ENCODE measurements around the gene FCMR.
A peak's percentile ranks its signal among the peaks of the same experiment; 100 is the strongest.

Gene FCMR

GRCh38 chr1:206923009-206923960 lies 1.5 kb upstream of the FCMR start:
- no peak for DNase-seq (ENCODE audit: low read depth)

DNA sequence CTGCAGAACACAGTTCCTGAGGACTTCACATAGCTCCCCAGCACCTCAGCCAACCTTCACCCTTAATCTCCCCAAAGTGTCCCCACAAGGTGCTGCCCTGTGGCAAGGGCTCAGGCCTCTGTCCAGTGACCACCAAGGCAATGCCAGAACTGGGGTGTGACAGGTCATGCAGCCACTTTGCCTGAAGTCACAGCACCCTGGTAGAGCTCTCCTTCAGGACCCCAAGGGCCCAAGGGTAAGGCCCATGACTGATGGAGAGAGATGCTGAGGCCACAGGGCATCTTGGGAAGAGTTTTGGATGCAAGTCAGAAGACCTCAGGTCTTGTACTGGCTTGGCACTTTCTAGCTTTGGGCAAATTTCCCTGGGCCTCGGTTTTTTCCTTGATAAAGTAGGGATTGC lies 783 bp upstream of the FCMR start:
- no peak for DNase-seq (ENCODE audit: low read depth)

DNA sequence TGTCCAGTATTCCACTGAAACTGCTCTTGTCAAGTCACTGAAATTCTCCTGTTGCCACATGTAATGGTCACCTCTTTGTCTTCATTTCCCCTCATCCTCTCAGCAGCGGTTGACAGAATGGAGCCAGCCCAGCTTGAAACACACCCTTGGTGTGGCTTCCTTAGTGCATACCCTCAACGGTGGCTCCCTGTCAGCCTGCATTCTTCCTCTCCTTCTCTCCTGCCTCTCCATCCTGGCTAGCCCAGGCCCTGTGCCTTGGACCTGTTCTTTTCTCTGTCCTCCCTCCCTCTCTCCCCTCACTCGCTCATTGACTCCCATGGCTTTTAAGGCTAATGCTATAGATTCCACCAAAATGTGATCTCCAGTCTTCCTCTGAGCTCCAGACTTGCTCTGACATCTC lies 3.7 kb downstream of the FCMR start:
- DNase-seq (ENCODE audit: low read depth): no peak

DNA sequence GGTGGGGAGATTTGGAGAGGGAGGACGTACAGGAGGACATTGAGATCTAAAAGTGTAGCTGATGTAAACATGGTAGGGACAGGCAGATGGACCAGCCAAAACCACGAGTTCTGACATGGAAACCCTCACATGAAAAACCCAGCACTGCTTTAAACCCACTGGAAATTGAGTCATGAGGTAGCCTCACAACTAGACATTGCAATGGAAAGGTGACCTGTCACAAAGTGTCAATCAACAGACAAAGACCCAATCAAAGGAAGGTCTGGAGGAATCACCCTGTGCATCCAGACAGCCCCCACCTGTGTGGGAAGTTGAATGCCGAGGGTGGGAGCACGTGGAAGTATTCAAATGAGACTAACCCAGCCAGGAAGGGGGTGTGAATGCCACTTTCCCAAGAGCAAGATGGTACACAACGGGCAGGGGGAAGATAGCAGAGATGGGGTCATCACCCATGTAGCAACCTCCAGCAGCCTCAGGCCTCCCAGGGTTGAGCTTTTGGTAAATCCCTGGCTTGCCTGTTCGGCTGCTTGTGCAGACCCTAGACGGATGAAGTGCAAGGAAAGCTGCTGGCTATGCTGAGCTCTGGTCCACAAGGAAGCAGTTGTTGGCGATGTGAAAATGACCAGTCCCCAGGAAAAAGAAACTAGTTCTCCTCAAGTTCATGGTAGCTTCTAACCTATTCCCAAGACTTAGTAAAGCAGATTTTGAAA lies 5.6 kb downstream of the FCMR start:
- no peak for DNase-seq (ENCODE audit: low read depth)

DNA sequence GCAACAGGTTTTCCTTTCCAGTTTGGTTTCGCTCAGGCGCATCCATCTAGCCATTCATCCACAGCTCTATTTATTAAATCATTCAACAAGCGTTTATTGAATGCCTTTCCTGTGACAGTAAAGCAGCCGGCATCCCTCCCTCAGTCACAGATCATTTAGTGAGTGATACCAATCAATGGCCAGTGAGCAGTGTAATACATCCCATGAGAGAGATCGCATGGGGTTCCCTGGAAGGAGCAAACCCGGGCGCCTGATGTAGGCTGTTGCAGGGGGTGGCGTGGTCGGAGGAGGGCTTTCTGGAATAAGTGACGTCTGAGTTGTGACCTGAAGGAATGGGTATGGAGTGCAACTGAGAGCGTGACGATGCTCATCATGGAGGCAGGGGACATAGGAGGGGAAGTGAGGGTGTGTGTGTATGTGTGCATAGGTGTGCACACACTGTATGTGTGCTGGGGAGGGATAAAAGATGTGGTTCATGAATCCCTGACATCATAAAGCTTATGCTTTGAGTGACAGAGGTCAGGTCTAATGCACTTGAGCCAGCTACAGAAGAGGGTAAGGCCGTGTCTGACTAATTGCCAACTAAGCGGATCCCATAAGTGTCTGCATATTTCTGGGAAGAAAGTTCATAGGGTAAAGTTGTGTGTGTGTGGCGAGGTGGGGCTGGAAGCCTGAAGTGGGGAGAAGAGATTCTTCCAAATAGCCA lies 6.6 kb downstream of the FCMR start:
- no peak for DNase-seq (ENCODE audit: low read depth)

GRCh38 chr1:206913766-206914537 lies 7.8 kb downstream of the FCMR start:
- no peak for DNase-seq (ENCODE audit: low read depth)

DNA sequence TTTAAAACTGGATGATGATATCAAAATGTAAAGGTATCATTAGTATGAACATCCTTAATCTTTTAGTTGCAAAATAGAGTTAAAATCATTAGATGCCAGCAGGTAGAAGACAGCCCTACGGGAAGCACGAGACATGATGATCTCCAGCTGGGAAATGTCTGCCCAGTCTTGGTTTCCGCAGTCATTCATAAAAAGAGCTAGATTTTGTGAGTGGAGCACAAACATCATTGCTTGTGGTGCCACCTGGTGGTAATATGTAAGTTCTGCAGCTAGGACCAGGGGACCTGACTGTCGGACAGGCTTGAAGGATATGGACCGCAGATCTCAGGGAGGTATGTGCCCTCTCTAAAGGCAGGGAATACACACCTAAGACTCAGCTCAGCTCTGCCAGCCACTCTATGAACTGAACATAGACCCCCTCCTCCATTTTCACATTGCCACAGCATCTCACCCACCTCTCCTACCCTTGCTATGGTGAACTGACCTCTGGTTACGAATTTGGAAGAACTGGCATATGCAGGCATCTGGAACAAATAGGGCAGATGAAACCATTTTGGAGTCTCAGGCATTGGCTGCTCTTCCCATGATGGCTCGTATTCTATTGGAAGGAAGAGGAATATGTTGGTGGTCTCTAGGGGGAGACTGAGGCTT lies 9.2 kb downstream of the FCMR start:
- DNase-seq (ENCODE audit: low read depth): peak; percentile 51

DNA sequence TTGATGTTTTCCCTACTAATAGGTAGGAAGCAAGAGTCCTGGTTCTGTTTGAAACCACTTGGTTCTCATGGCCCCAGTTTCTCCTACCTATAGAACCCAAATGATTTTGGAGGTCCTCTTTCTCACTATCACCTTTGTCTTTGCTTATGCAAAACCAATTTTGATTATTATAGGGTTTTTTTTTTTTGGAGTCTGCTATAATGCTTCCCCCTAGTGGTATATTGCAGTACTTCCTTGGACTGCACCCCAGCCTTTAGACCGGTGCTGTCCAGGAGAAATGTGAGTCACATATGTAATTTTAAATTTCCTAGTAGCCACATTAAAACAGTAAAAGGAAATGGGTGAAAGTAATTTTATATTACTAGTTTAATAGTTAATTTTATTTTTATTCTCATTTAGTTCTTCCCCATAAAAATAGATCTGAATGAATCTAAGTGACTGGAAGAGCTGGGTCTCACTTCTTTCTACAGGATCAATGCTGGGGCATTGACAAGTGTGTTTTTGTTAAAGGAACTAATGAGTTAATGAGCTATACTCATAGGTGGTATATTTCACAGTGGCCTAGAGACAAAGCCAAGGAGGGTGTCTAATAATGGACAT lies 10.6 kb downstream of the FCMR start:
- no peak for DNase-seq (ENCODE audit: low read depth)

DNA sequence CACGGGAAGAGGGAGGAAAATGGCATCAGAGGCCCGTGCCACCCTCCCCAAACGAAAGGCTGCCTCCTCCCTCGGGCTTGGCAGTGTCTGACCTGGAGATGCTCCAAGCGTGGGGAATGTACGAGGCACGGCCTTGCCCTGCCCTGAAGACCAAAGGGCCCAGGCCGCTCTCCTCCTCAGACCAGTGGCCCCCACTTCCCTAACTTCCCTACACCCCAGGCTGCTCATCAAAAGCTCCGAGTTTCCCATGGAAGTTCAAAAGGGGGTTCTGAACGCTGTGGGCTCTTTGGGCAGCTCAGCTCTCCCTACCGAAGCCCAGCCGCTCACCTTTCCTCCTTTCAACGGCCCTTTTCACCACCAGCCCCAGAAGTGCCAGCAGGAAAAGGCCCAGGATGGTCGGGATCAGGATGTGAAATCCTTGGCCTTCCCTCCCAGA lies 11.8 kb downstream of the FCMR start:
- no peak for DNase-seq (ENCODE audit: low read depth)

- DNase-seq (ENCODE audit: low read depth): no peak
Measured at GRCh38 chr1:206909161-206909882, 12.4 kb downstream of the FCMR start.

DNA sequence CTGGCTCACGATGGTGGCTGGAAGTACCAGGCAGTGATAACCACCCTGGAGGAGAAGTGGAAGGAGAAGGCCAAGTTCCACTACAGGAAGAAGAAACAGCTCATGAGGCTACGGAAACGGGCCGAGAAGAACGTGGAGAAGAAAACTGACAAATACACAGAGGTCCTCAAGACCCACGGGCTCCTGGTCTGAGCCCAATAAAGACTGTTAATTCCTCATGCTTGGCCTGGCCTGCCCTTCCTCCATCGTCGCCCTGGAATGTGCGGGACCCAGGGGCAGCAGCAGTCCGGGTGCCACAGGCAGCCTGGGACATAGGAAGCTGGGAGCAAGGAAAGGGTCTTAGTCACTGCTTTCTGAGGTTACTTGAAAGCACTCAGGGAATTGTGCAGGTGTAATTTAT lies 13.7 kb downstream of the FCMR start:
- no peak for DNase-seq (ENCODE audit: low read depth)

DNA sequence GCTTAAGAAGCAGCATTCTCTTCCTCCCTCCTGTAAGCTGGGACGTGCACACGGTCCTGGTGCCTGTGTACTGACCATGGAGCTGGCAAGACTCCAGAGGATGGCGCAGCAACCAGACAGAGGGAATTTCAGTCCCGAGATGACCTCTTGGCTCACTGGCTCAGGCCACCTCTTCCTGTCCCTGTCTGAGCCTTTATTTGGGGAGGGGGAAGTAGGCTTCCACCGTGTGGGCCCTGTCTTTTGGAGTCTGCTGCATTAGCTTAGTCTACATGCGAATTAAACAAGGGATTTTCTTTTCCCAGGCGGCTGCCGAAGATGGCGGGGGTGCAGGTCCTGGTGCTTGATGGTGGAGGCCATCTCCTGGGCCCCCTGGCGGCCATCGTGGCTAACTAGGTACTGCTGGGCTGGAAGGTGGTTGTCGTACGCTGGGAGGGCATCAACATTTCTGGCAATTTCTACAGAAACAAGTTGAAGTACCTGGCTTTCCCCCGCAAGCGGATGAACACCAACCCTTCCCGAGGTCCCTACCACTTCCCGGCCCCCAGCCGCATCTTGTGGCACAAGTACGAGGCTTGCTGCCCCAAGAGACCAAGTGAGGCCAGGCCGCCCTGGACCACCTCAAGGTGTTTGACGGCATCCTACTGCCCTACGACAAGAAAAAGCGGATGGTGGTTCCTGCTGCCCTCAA lies 14.3 kb downstream of the FCMR start:
- no peak for DNase-seq (ENCODE audit: low read depth)

GRCh38 chr1:206905295-206906164 lies 16.2 kb downstream of the FCMR start:
- no peak for DNase-seq (ENCODE audit: low read depth)

GRCh38 chr1:206904423-206905142 lies 17.2 kb downstream of the FCMR start:
- no peak for DNase-seq (ENCODE audit: low read depth)

DNA sequence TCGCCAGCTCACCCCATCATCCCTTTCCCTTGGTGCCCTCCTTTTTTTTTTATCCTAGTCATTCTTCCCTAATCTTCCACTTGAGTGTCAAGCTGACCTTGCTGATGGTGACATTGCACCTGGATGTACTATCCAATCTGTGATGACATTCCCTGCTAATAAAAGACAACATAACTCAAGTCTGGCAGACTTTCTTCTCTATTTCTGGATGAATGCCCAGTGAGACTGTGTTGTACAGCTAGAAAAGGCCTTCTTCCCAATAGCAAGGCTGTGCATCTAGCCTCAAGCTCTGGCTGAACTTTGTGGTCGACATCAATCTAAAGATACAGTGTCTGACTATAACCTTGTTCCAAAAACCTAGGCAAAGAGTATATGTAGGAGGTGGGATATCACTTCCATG lies 18.1 kb downstream of the FCMR start:
- DNase-seq (ENCODE audit: low read depth): no peak

GRCh38 chr1:206902702-206903101 lies 19.0 kb downstream of the FCMR start:
- DNase-seq (ENCODE audit: low read depth): no peak

- DNase-seq (ENCODE audit: low read depth): no peak
Measured at GRCh38 chr1:206901944-206902343, 19.8 kb downstream of the FCMR start.

DNA sequence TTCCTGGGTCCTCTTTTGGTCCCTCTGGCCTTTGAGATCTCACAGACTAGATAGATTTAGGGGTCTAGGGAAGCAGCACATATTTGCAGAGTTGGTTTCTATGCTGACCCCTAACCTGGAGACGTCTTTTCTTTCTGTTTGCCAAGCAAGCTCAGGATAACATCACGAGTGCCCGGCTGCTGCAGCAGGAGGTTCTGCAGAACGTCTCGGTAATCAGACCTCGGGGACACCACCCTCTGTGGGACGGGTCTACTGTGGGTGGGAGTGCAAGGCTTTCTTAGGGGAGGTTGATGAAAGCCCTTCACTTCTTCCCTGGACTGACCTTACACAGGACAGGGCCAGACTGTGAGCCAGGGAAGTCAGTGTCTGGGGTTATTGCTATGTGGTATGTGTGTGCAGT lies 21.6 kb downstream of the FCMR start:
- no peak for DNase-seq (ENCODE audit: low read depth)

Measured in CMK (cell line).